ENCODE measurements around the gene NFATC2. TPM values are rescaled to one million over a fixed set of nuclear protein-coding genes. Genes with fewer than 3 reads are reported as not detected.

Gene NFATC2
- total and polyA plus RNA-seq, 7 donors, result 1.4 to 16.9 (median 5.0) TPM

GRCh38 chr20:51354769-51355319 is 187.7 kb downstream of the NFATC2 start:
- Histone ChIP-seq H3K36me3 (no peaks in the 10 kb centered on the region), H3K27ac (no peak overlapping the region), H3K27me3 (no peaks in the 10 kb centered on the region), H3K4me3 (no peak overlapping the region), H3K4me1 (no peaks in the 10 kb centered on the region), H3K9me3 (no peaks in the 10 kb centered on the region)
- WGBS, 2 donors, result 49 to 68% methylated on average over 7 of the region's 7 CpGs
- intact Hi-C loops (cut with DNase I), result no loop called here
- DNase-seq, result peak; percentile 63
- TF ChIP-seq POLR2AphosphoS5 (IDR thresholded peaks at IDR 0.05), result no peak
- TF ChIP-seq CTCF (IDR thresholded peaks at IDR 0.05), result no peak
- no peak for TF ChIP-seq POLR2A (IDR thresholded peaks at IDR 0.05)
- TF ChIP-seq EP300 (IDR thresholded peaks at IDR 0.05), result no peak

- 81 to 83% methylated on average over 17 of the region's 17 CpGs for WGBS, 2 donors
- DNase-seq, result peak; percentile 40
- H3K27ac ChIP-seq, result no peak overlapping the region
- H3K36me3 ChIP-seq, result no peaks in the 10 kb centered on the region
- no peak overlapping the region for H3K4me3 ChIP-seq
- H3K27me3 ChIP-seq, result no peaks in the 10 kb centered on the region
- no peaks in the 10 kb centered on the region for H3K4me1 ChIP-seq
- intact Hi-C loops (cut with DNase I), result no loop called here
- TF ChIP-seq EP300 (IDR thresholded peaks at IDR 0.05), result no peak
- no peak for TF ChIP-seq POLR2AphosphoS5 (IDR thresholded peaks at IDR 0.05)
- no peak for TF ChIP-seq POLR2A (IDR thresholded peaks at IDR 0.05)
- TF ChIP-seq CTCF (IDR thresholded peaks at IDR 0.05), result no peak
- no peaks in the 10 kb centered on the region for H3K9me3 ChIP-seq
Observed at GRCh38 chr20:51354191-51354768, 188.2 kb downstream of the NFATC2 start.

- Histone ChIP-seq H3K27ac (no peak overlapping the region), H3K4me3 (no peak overlapping the region), H3K9me3 (no peaks in the 10 kb centered on the region), H3K27me3 (peaks cover 0 to 3% (median 0%) of the 10 kb centered on the region in 3 donors), H3K4me1 (no peaks in the 10 kb centered on the region), H3K36me3 (no peaks in the 10 kb centered on the region)
- intact Hi-C loops (cut with DNase I), result no loop called here
- WGBS, 2 donors, result 48 to 63% methylated on average over 4 of the region's 4 CpGs
- no peak for DNase-seq
- no peak for TF ChIP-seq CTCF (IDR thresholded peaks at IDR 0.05)
- TF ChIP-seq POLR2AphosphoS5 (IDR thresholded peaks at IDR 0.05), result no peak
- no peak for TF ChIP-seq EP300 (IDR thresholded peaks at IDR 0.05)
- TF ChIP-seq POLR2A (IDR thresholded peaks at IDR 0.05), result no peak
Observed at GRCh38 chr20:51353491-51353890, 189.0 kb downstream of the NFATC2 start.

GRCh38 chr20:51352791-51353190 is 189.7 kb downstream of the NFATC2 start:
- intact Hi-C loops (cut with DNase I), result no loop called here
- H3K9me3 ChIP-seq, result no peaks in the 10 kb centered on the region
- 27 to 75% methylated on average over 11 of the region's 11 CpGs for WGBS, 2 donors

More at GRCh38 chr20:51352791-51353190, 189.7 kb downstream of the NFATC2 start:
- Histone ChIP-seq H3K27ac (no peak overlapping the region), H3K36me3 (no peaks in the 10 kb centered on the region), H3K4me1 (no peaks in the 10 kb centered on the region), H3K27me3 (peaks cover 0 to 6% (median 0%) of the 10 kb centered on the region in 3 donors), H3K4me3 (no peak overlapping the region)
- DNase-seq, result no peak
- no peak for TF ChIP-seq CTCF (IDR thresholded peaks at IDR 0.05)
- no peak for TF ChIP-seq POLR2AphosphoS5 (IDR thresholded peaks at IDR 0.05)
- no peak for TF ChIP-seq EP300 (IDR thresholded peaks at IDR 0.05)
- TF ChIP-seq POLR2A (IDR thresholded peaks at IDR 0.05), result no peak
